Stomach (tissue), 4 donors: Measurements from ENCODE around the gene FCHO2.
"Not testable (repeated sequence)": the region's sequence is repeated elsewhere in the genome, so short reads cannot be mapped to it uniquely, and the experiment has no call there.

Experiments used
- POLR2AphosphoS5 ChIP-seq, 3 donors: sonication (generic); formaldehyde crosslinking; IDR thresholded peaks; one replicate each; pipeline ENCODE4 v1.6.1; 2016; ENCODE audit warnings: antibody characterized with exemption in 3 of 3
- TF ChIP-seq, protein P1 (sequence below), 7 experiments: fragments of 450-650 bp in 4 of 7; fragments of 200-600 bp in 3 of 7; sonication (generic) in 3 of 7; IDR thresholded peaks; one replicate each; pipeline ENCODE4 v1.5.1; 2016 to 2019; ENCODE audit warnings: antibody characterized with exemption in 7 of 7, control low read depth in 2 of 7, mild to moderate bottlenecking in 1 of 7

GRCh38 chr5:72976810-72977209 lies 21.0 kb downstream of the FCHO2 start:
- TF ChIP-seq, protein P1, sequence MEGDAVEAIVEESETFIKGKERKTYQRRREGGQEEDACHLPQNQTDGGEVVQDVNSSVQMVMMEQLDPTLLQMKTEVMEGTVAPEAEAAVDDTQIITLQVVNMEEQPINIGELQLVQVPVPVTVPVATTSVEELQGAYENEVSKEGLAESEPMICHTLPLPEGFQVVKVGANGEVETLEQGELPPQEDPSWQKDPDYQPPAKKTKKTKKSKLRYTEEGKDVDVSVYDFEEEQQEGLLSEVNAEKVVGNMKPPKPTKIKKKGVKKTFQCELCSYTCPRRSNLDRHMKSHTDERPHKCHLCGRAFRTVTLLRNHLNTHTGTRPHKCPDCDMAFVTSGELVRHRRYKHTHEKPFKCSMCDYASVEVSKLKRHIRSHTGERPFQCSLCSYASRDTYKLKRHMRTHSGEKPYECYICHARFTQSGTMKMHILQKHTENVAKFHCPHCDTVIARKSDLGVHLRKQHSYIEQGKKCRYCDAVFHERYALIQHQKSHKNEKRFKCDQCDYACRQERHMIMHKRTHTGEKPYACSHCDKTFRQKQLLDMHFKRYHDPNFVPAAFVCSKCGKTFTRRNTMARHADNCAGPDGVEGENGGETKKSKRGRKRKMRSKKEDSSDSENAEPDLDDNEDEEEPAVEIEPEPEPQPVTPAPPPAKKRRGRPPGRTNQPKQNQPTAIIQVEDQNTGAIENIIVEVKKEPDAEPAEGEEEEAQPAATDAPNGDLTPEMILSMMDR (IDR thresholded peaks at IDR 0.05): not testable (repeated sequence)
- TF ChIP-seq POLR2AphosphoS5 (IDR thresholded peaks at IDR 0.05): not testable (repeated sequence)
